ENCODE measurements around the gene FGFR1OP2. TPM values are rescaled to one million over a fixed set of nuclear protein-coding genes. Genes with fewer than 3 reads are reported as not detected.

Gene FGFR1OP2
- total and polyA plus RNA-seq, 2 of the 8 experiments (the other 6 are each of a cell fraction or from before 2014, with no cell fraction given), result 8.8 to 34.4 TPM

- Histone ChIP-seq H2BK20ac (ENCODE audit: low read length) (no peak overlapping the region), H3K23ac (ENCODE audit: insufficient read length) (no peak overlapping the region), H3K4me2 (ENCODE audit: insufficient read depth in 1 of 2, low read depth in 2 of 2, low read length in 2 of 2) (no peak overlapping the region), H3K14ac (ENCODE audit: insufficient read length) (no peak overlapping the region), H2BK120ac (replicated peaks; ENCODE audit: low read depth, low read length) (no peak overlapping the region), H3K4ac (replicated peaks; ENCODE audit: insufficient read length, low read depth, low read length) (no peak overlapping the region), H3K27ac (ENCODE audit: low read depth, low read length) (no peak overlapping the region), H4K8ac (ENCODE audit: extremely low read depth, insufficient read depth, low read length) (no peak overlapping the region), H2AFZ (ENCODE audit: low read length) (no peak overlapping the region), H2AK5ac (ENCODE audit: low read depth, low read length) (no peak overlapping the region; the same call in 1 of the 2 replicates), H4K5ac (ENCODE audit: insufficient read length, low read depth, low read length) (no peak overlapping the region), H2BK15ac (ENCODE audit: low read length) (no peak overlapping the region), H4K91ac (replicated peaks; ENCODE audit: insufficient read length, low read length) (no peak overlapping the region), H3K4me3 (ENCODE audit: extremely low read depth in 1 of 4, insufficient read depth in 2 of 4, low read depth in 3 of 4, low read length in 4 of 4) (no peak overlapping the region), H3K79me2 (ENCODE audit: control insufficient read depth in 1 of 2, insufficient read depth in 2 of 2, low read length in 2 of 2) (peaks cover 0 to 45% of the 10 kb centered on the region in 2 experiments; a peak in 2 of 4 replicates), H4K20me1 (replicated peaks in 1 of 2; ENCODE audit: control insufficient read depth in 1 of 2, insufficient read depth in 2 of 2, low read length in 2 of 2) (no peaks in the 10 kb centered on the region), H3K4me1 (replicated peaks in 1 of 4; ENCODE audit: control insufficient read depth in 3 of 4, insufficient read depth in 4 of 4, low read length in 3 of 4) (no peaks in the 10 kb centered on the region), H3K56ac (replicated peaks; ENCODE audit: insufficient read length, low read depth, low read length) (no peak overlapping the region), H3K36me3 (ENCODE audit: control insufficient read depth in 2 of 4, insufficient read depth in 4 of 4, low read length in 3 of 4) (peaks cover 2 to 14% (median 6%) of the 10 kb centered on the region in 4 experiments; a peak in 5 of 8 replicates), H3K9ac (replicated peaks in 1 of 4; ENCODE audit: extremely low read depth in 1 of 4, low read depth in 3 of 4, low read length in 3 of 4) (no peak overlapping the region), H3K79me1 (ENCODE audit: low read depth, low read length) (no peaks in the 10 kb centered on the region; the same call in 1 of the 2 replicates), H3K18ac (ENCODE audit: extremely low read depth, low read length) (no peak overlapping the region), H3K23me2 (ENCODE audit: low read depth, low read length) (no peaks in the 10 kb centered on the region), H2BK5ac (ENCODE audit: low read depth, low read length) (no peak overlapping the region), H3K27me3 (replicated peaks in 1 of 4; ENCODE audit: control insufficient read depth in 3 of 4, extremely low read depth in 1 of 4, insufficient read depth in 3 of 4, low read length in 3 of 4) (no peaks in the 10 kb centered on the region), H3K9me3 (ENCODE audit: insufficient read depth in 2 of 2, low read depth in 1 of 2, low read length in 1 of 2) (no peaks in the 10 kb centered on the region), H2BK12ac (ENCODE audit: low read depth, low read length) (no peak overlapping the region)
- no peak for TF ChIP-seq NRF1 (IDR thresholded peaks at IDR 0.05; ENCODE audit: low read depth, low read length)
- TF ChIP-seq SIRT6 (IDR thresholded peaks at IDR 0.05; ENCODE audit: low read length), result no peak
- FAIRE-seq (no peak), DNase-seq (ENCODE audit: low read depth in 1 of 2, low spot score in 2 of 2) (no peak)
- POLR2A ChIA-PET (ENCODE audit: partially characterized antibody), result no interaction called here
- CTCF ChIA-PET (ENCODE audit: partially characterized antibody), result no interaction called here
- 85% methylated on average over 1 of the region's 1 CpG; no CpG with 5 or more reads in 1 of the 2 experiments for WGBS, 2 experiments (ENCODE audit: extremely low coverage in 1 of 2, insufficient coverage in 1 of 2, insufficient read length in 1 of 2, insufficient replicate concordance in 2 of 2, low coverage in 1 of 2, low lambda C conversion rate in 2 of 2, missing lambda C conversion rate in 1 of 2)
These were observed 15.2 kb downstream of the FGFR1OP2 start for GRCh38 chr12:26953447-26953846.
